ENCODE measurements around the gene MAGEH1.
"Not testable (repeated sequence)": the region's sequence is repeated elsewhere in the genome, so short reads cannot be mapped to it uniquely, and the experiment has no call there.

Gene MAGEH1, protein sequence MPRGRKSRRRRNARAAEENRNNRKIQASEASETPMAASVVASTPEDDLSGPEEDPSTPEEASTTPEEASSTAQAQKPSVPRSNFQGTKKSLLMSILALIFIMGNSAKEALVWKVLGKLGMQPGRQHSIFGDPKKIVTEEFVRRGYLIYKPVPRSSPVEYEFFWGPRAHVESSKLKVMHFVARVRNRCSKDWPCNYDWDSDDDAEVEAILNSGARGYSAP

GRCh38 chrX:55451990-55452832, at the start of gene MAGEH1:
MAGEH1 (plus strand) TSS chrX:55452127; CDS start chrX:55452375, 248 bp downstream.
- in situ Hi-C loops (cut with MboI; ENCODE audit: low sequenced_read_pairs), result no loop called here

DNA sequence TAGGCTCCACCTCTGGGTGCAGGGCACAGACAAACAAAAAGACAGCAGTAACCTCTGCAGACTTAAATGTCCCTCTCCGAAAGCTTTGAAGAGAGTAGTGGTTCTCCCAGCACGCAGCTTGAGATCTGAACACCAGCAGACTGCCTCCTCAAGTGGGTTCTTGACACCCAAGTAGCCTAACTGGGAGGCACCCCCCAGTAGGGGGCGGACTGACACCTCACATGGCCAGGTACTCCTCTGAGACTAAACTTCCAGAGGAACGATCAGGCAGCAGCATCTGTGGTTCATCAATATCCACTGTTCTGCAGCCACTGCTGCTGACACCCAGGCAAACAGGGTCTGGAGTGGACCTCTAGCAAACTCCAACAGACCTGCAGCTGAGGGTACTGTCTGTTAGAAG, 24.8 kb upstream of the MAGEH1 start:
- in situ Hi-C loops (cut with MboI; ENCODE audit: low sequenced_read_pairs), result not testable (repeated sequence)

- in situ Hi-C loops (cut with MboI; ENCODE audit: low sequenced_read_pairs), result not testable (repeated sequence)
Observed at GRCh38 chrX:55443468-55443867, 8.5 kb upstream of the MAGEH1 start.

GRCh38 chrX:55450259-55450658, 1.7 kb upstream of the MAGEH1 start:
- in situ Hi-C loops (cut with MboI; ENCODE audit: low sequenced_read_pairs), result no loop called here

- in situ Hi-C loops (cut with MboI; ENCODE audit: low sequenced_read_pairs), result no loop called here
Observed at GRCh38 chrX:55451141-55451540, 786 bp upstream of the MAGEH1 start.

DNA sequence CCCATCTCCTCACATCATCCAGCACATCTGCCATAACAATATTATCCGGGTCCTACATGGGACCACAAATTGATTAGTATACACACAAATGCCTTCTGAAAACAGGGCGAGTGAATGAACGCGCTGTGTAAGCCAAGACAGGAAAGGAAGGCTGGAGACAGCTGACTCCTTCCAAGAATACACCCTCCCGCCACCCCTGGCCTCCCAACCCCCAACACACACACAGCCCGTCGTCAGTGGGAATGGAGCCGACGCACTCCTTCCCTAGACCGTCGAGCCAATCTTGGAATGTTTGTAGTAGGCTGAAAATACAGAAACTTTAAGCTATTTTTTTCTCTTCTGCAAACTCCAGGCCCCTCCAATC, 319 bp upstream of the MAGEH1 start:
- in situ Hi-C loops (cut with MboI; ENCODE audit: low sequenced_read_pairs), result no loop called here

- in situ Hi-C loops (cut with MboI; ENCODE audit: low sequenced_read_pairs), result no loop called here
Observed at GRCh38 chrX:55452833-55453124, 852 bp downstream of the MAGEH1 start.

- in situ Hi-C loops (cut with MboI; ENCODE audit: low sequenced_read_pairs), result not testable (repeated sequence)
Observed at GRCh38 chrX:55455708-55456107, 3.8 kb downstream of the MAGEH1 start.

DNA sequence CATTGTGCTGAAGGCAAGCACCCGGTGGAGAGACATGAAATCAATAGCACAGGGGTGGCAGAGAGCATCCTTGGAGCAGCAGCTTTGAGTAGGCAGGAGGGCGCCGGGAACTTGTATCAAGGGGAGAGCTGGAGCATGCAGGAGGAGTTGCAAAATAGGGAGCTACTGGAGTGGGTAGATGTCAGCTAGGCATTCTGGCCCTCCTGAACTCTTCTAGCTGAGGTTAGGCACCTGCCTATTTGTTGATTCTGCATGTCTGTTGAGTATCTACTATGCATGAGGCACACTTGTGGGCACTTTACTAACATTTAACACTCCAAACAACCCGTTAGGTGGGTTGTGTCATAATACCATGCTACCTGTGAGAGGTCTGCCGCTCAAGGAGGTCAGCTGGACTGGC, 7.5 kb downstream of the MAGEH1 start:
- in situ Hi-C loops (cut with MboI; ENCODE audit: low sequenced_read_pairs), result not testable (repeated sequence)

DNA sequence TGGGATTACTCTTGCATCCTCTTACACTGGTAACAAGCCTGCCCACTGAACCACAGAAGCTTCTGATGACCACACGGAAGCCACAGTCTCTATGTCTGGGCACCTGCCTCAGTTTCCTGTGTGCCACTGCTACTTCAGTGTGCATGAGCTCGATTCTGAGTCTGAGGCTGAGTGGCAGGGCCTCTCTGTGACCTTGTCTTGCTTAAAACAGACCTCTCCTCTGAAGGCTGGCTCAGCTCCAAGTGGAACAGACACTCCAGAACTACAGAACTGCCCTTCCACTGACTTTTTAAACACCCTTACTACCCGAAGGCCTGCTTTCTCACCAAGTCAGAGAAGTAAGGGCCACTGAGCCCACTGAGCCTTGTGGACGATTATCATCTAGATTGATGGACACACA, 8.0 kb downstream of the MAGEH1 start:
- in situ Hi-C loops (cut with MboI; ENCODE audit: low sequenced_read_pairs), result not testable (repeated sequence)

GRCh38 chrX:55464050-55464449, 12.1 kb downstream of the MAGEH1 start:
- in situ Hi-C loops (cut with MboI; ENCODE audit: low sequenced_read_pairs), result not testable (repeated sequence)

DNA sequence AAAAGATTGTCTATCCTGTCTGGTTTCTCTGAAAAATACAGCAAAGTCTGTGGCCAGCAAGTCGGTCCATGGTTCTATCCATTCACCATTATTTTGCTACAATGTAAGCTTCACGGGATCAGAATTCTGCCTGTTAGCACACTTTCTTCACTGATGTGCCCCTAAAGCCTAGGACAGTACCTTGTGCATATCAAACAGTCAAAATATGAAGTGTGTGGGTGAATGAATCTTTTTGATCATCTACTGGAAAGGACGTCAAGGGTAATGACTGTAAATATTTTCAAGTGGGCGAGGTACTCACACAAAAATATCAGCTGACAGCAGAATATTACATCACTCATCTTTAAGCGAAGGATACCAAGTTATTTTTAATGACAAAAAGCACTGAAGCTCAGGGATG, 13.2 kb downstream of the MAGEH1 start:
- in situ Hi-C loops (cut with MboI; ENCODE audit: low sequenced_read_pairs), result not testable (repeated sequence)

- in situ Hi-C loops (cut with MboI; ENCODE audit: low sequenced_read_pairs), result not testable (repeated sequence)
Observed at GRCh38 chrX:55465791-55466190, 13.9 kb downstream of the MAGEH1 start.

DNA sequence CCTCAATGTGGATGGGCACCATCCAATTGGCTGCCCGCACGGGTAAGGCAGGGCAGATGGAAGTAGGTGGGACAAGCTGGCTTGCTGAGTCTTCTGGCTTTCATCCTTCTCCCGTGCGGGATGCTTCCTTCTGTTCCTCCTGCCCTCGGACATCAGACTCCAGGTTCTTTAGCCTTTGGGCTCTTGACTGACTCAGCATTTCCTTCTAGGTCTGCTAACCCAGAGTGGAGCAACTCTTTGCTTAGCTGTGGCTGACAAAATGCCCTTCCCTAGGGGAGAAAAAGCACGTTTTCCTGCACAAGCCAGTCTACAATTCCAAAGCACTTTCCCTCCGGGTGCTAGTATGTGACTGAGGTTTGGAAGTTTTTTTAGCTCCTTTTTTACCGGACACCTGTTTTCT, 28.0 kb downstream of the MAGEH1 start:
- in situ Hi-C loops (cut with MboI; ENCODE audit: low sequenced_read_pairs), result not testable (repeated sequence)

DNA sequence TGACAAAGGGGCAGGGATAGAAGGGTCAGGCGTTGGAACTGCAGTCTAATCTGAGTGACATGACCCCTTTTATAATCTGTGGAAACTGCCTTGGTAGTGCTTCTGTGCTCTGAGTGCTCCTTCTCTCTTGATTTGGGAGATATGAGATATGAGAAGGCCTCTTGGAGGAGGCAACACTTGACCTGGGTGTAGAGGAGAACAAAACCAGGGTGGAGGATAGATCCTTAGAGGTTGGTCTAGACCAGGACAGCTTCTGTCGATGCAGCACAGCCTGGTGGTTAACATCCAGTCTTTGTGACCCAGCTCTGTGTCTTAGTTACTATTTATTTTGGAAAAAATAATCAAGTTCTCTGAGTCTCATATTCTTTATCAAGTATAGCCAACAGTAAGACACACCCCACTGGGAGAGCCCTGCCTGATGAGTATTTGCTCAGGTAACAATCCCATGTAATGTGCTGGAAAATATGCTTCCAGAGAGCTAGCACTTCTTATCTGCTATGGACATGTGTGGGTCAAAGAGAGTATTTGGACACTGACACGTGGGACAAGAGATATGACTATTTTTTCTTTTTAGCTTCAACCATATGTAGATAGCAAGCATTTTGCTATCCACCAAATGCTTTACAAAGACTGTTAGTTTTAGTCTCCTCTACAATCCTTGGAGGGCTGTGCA, 28.6 kb downstream of the MAGEH1 start:
- in situ Hi-C loops (cut with MboI; ENCODE audit: low sequenced_read_pairs), result no loop called here

DNA sequence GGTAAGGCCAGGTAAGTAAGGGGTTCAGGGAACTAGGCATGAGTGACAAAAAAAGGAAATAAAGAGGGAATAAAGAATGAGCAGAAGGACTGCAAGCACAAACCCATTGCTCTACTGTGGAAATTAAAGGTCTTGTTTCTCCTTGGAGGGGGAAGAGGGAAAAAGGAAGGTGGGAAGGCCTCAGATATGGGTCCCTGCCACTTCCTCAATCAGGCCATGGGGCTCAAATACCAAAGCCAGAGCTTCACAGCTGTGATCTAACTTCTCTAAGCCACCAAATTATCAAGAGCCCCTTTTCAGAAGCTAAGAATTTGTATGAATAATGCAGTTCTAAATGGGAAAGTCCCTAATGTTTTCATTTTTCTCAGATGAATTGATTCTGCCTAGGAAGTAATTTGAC, 33.0 kb downstream of the MAGEH1 start:
- in situ Hi-C loops (cut with MboI; ENCODE audit: low sequenced_read_pairs), result no loop called here

GRCh38 chrX:55486736-55487135, 34.8 kb downstream of the MAGEH1 start:
- in situ Hi-C loops (cut with MboI; ENCODE audit: low sequenced_read_pairs), result no loop called here

DNA sequence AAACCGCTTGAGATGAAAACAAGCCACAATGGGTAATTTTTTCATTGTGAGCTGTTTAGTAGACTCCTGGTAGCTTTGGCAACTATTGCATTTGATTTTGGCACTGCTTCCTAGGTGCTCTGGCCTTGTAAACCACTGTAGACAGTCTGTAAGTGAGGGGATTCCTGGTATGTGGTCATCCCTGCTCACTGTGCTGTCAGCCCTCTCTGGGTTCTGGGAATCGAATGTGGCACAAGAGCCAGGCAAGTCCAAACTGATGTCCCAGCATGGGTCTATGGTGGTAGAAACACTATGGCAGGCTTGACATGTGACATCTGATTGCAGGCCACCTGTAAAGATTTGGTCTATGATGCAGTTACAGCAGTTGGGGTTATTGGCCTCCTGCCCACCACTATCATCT, 35.2 kb downstream of the MAGEH1 start:
- in situ Hi-C loops (cut with MboI; ENCODE audit: low sequenced_read_pairs), result no loop called here

GRCh38 chrX:55488006-55488592, 36.2 kb downstream of the MAGEH1 start:
- in situ Hi-C loops (cut with MboI; ENCODE audit: low sequenced_read_pairs), result no loop called here

GRCh38 chrX:55488593-55489313, 36.8 kb downstream of the MAGEH1 start:
- in situ Hi-C loops (cut with MboI; ENCODE audit: low sequenced_read_pairs), result no loop called here

All from hTERT RPE-1 (cell line).